Left lung (tissue), 10 donors: ENCODE measurements around the gene RNF25. TPM values are rescaled to one million over a fixed set of nuclear protein-coding genes. Genes with fewer than 3 reads are reported as not detected.
A peak's percentile ranks its signal among the peaks of the same experiment; 100 is the strongest.

Experiments used
- ATAC-seq: fragments of 200-7000 bp; cut with Tn5 transposase; one replicate; pipeline ENCODE4 v1.9.1; 2020; ENCODE audit warnings: moderate library complexity
- DNase-seq, 4 donors: peaks; one replicate each; pipeline ENCODE4 v3.0.0-alpha.2; 2013 to 2020
- H3K27ac ChIP-seq, 2 donors: fragments of 200-600 bp; sonication (generic) in 1 of 2; one replicate each; pipeline versions ENCODE4 v1.5.0 to v1.8.0; 2020 to 2021
- H3K27me3 ChIP-seq, 2 donors: fragments of 200-600 bp; sonication (generic) in 1 of 2; one replicate each; pipeline versions ENCODE4 v1.5.0 to v1.8.0; 2020 to 2021
- H3K36me3 ChIP-seq, 2 donors: fragments of 200-600 bp; sonication (generic) in 1 of 2; one replicate each; pipeline versions ENCODE4 v1.5.0 to v1.8.0; 2020 to 2021
- H3K4me1 ChIP-seq, 2 donors: fragments of 200-600 bp; one replicate each; pipeline ENCODE4 v1.8.0; 2021
- H3K4me3 ChIP-seq, 2 donors: fragments of 200-600 bp; sonication (generic) in 1 of 2; one replicate each; pipeline versions ENCODE4 v1.5.0 to v1.8.0; 2020 to 2021; ENCODE audit warnings: mild to moderate bottlenecking in 1 of 2
- H3K9me3 ChIP-seq, 2 donors: fragments of 200-600 bp; sonication (generic) in 1 of 2; one replicate each; pipeline versions ENCODE4 v1.5.0 to v1.8.0; 2020 to 2021
- CTCF ChIP-seq, 2 donors: fragments of 200-600 bp; sonication (generic) in 1 of 2; IDR thresholded peaks; one replicate each; pipeline versions ENCODE4 v1.5.0 to v1.8.0; 2021; ENCODE audit warnings: antibody characterized with exemption in 2 of 2
- intact Hi-C, 2 donors: fragments of 100-400 bp; cut with DNase I; formaldehyde crosslinking; loops; one replicate each; pipeline versions ENCODE4 v1.11.2 to v1.14.2; 2022
- polyA plus RNA-seq, 6 donors: library from polyadenylated mRNA; unstranded; fragments of 120-200 nt; gene quantifications; one replicate each; pipeline ENCODE4 v1.2.1, GENCODE V29; 2013; ENCODE audit not compliant: insufficient read length in 6 of 6
- total RNA-seq, 2 donors: library from RNA; stranded (reverse); fragmentation: NEBNext Ultra II Directional; extraction: Animal tissue kit (Norgen Biotek cat#: 25700); gene quantifications; one replicate each; pipeline ENCODE4 v1.2.1, GENCODE V29; 2021
- donor health status: DM: no; HTN: yes; CAD: no.
- donor health status: DM: no; HTN: no; CAD: no.

Gene RNF25
- total and polyA plus RNA-seq, 8 donors = 15.5 to 40.8 (median 37.8) TPM

- DNase-seq (no peak), ATAC-seq (no peak)
- no peak for TF ChIP-seq CTCF (IDR thresholded peaks at IDR 0.05)
- Histone ChIP-seq H3K4me1 (peaks cover 3 to 4% of the 10 kb centered on the region in 2 donors), H3K9me3 (no peaks in the 10 kb centered on the region), H3K27me3 (no peaks in the 10 kb centered on the region), H3K36me3 (no peaks in the 10 kb centered on the region), H3K4me3 (no peak overlapping the region), H3K27ac (peak overlapping the region in 1 of 2 donors; percentile 2)
- intact Hi-C loops = no loop called here
Observed at GRCh38 chr2:218622606-218623365, 49.0 kb downstream of the RNF25 start.

- intact Hi-C loops = no loop called here
- ATAC-seq (no peak), DNase-seq (no peak)
- H3K36me3 ChIP-seq = no peaks in the 10 kb centered on the region
- no peak overlapping the region for H3K27ac ChIP-seq
- no peaks in the 10 kb centered on the region for H3K9me3 ChIP-seq
- no peaks in the 10 kb centered on the region for H3K27me3 ChIP-seq
- no peak for TF ChIP-seq CTCF (IDR thresholded peaks at IDR 0.05)
- H3K4me1 ChIP-seq = peaks cover 3 to 4% of the 10 kb centered on the region in 2 donors
- H3K4me3 ChIP-seq = no peak overlapping the region
Observed at GRCh38 chr2:218621007-218621406, 50.8 kb downstream of the RNF25 start.

GRCh38 chr2:218618102-218618860 is 53.5 kb downstream of the RNF25 start:
- intact Hi-C loops = no loop called here
- Histone ChIP-seq H3K27me3 (no peaks in the 10 kb centered on the region), H3K36me3 (no peaks in the 10 kb centered on the region), H3K4me3 (no peak overlapping the region), H3K9me3 (no peaks in the 10 kb centered on the region), H3K4me1 (peaks cover 3 to 4% of the 10 kb centered on the region in 2 donors), H3K27ac (no peak overlapping the region)
- ATAC-seq (no peak), DNase-seq (peak in 1 of 4 donors; percentile 47)
- no peak for TF ChIP-seq CTCF (IDR thresholded peaks at IDR 0.05)

- Histone ChIP-seq H3K27ac (no peak overlapping the region), H3K4me3 (no peak overlapping the region), H3K27me3 (no peaks in the 10 kb centered on the region), H3K9me3 (no peaks in the 10 kb centered on the region), H3K4me1 (no peaks in the 10 kb centered on the region), H3K36me3 (no peaks in the 10 kb centered on the region)
- DNase-seq (no peak), ATAC-seq (no peak)
- intact Hi-C loops = no loop called here
- TF ChIP-seq CTCF (IDR thresholded peaks at IDR 0.05) = no peak
Observed at GRCh38 chr2:218615868-218616315, 55.9 kb downstream of the RNF25 start.

Other genes starting within 250 kb of the RNF25 start
- 10 to 100 TPM; 13.0 to 16.5 TPM for gene USP37, start 103.7 kb downstream of the RNF25 start, total RNA-seq
- gene USP37, start 103.7 kb downstream of the RNF25 start, polyA plus RNA-seq = 10 to 100 TPM; 16.3 to 21.9 (median 19.7) TPM
- 10 to 100 TPM; 33.8 to 44.1 TPM for gene CNOT9, start 103.2 kb downstream of the RNF25 start, total RNA-seq
- gene CNOT9, start 103.2 kb downstream of the RNF25 start, polyA plus RNA-seq = 10 to 100 TPM; 54.2 to 69.1 (median 57.3) TPM
- 1 to 10 TPM in 1 of 2 donors, under 1 TPM in 1; 0.89 to 1.5 TPM for gene PLCD4, start 64.1 kb downstream of the RNF25 start, total RNA-seq
- 10 to 100 TPM in 4 of 6 donors, 1 to 10 TPM in 2; 10.0 to 13.5 (median 11.4) TPM for gene PLCD4, start 64.1 kb downstream of the RNF25 start, polyA plus RNA-seq
- 10 to 100 TPM; 23.8 to 26.3 TPM for gene ZNF142, start 12.4 kb downstream of the RNF25 start, total RNA-seq
- gene ZNF142, start 12.4 kb downstream of the RNF25 start, polyA plus RNA-seq = 10 to 100 TPM; 17.0 to 22.3 (median 18.5) TPM
- 10 to 100 TPM; 27.1 to 52.2 TPM for gene BCS1L, start 12.3 kb downstream of the RNF25 start, total RNA-seq
- gene BCS1L, start 12.3 kb downstream of the RNF25 start, polyA plus RNA-seq = 10 to 100 TPM; 50.7 to 59.6 (median 55.5) TPM
- gene STK36, start 84 bp upstream of the RNF25 start, total RNA-seq = 10 to 100 TPM; 40.1 to 49.8 TPM
- 100 to 1,000 TPM in 1 of 6 donors, 10 to 100 TPM in 5; 74.0 to 112 (median 97.9) TPM for gene STK36, start 84 bp upstream of the RNF25 start, polyA plus RNA-seq
- gene TTLL4, start 38.8 kb upstream of the RNF25 start, total RNA-seq = 10 to 100 TPM; 26.0 to 38.4 TPM
- 10 to 100 TPM; 34.0 to 52.0 (median 43.0) TPM for gene TTLL4, start 38.8 kb upstream of the RNF25 start, polyA plus RNA-seq
- 10 to 100 TPM; 77.9 to 95.9 TPM for gene CYP27A1, start 110.1 kb upstream of the RNF25 start, total RNA-seq
- 10 to 100 TPM; 24.3 to 32.3 (median 29.1) TPM for gene CYP27A1, start 110.1 kb upstream of the RNF25 start, polyA plus RNA-seq
- not detected for gene PRKAG3, start 159.8 kb upstream of the RNF25 start, total RNA-seq
- gene PRKAG3, start 159.8 kb upstream of the RNF25 start, polyA plus RNA-seq = under 1 TPM in 1 of 6 donors, not detected in 5; 0.08 TPM
- gene WNT6, start 187.8 kb upstream of the RNF25 start, total RNA-seq = not detected
- gene WNT6, start 187.8 kb upstream of the RNF25 start, polyA plus RNA-seq = under 1 TPM in 1 of 6 donors, not detected in 5; 0.07 TPM
- gene WNT10A, start 208.8 kb upstream of the RNF25 start, total RNA-seq = 1 to 10 TPM in 1 of 2 donors, under 1 TPM in 1; 0.47 to 1.1 TPM
- gene WNT10A, start 208.8 kb upstream of the RNF25 start, polyA plus RNA-seq = under 1 TPM in 5 of 6 donors, not detected in 1; 0.17 to 0.40 (median 0.32) TPM